ENCODE measurements around the gene LECT2.

LECT2 gene

GRCh38 chr5:135898651-135899050 lies 56.1 kb downstream of the LECT2 start:
- in situ Hi-C loops (cut with MboI; ENCODE audit: low pct_unique_long_range_greater_than_20kb, low sequenced_read_pairs, unreplicated experiment) = loop anchor here (25.0 kb wide), 1 partner anchor 514 kb away; no protein-coding TSS in a partner anchor
- no peak for DNase-seq (ENCODE audit: low spot score)
- no peak for TF ChIP-seq CTCF (IDR thresholded peaks at IDR 0.05; ENCODE audit: extremely low read depth, insufficient read depth, missing control alignments)
